Mucosa of descending colon (tissue), 3 donors: ENCODE results near the gene HDAC4. TPM values are rescaled to one million over a fixed set of nuclear protein-coding genes. Genes with fewer than 3 reads are reported as not detected.

Experiments
- ATAC-seq: fragments of 200-7000 bp; cut with Tn5 transposase; one replicate; pipeline ENCODE4 v1.9.1; 2020; ENCODE audit warnings: mild to moderate bottlenecking, moderate library complexity
- DNase-seq, 3 donors: peaks; one replicate each; pipeline ENCODE4 v3.0.0-alpha.2; 2020
- H3K36me3 ChIP-seq: fragments of 200-600 bp; one replicate; pipeline ENCODE4 v1.8.0; 2021; ENCODE audit warnings: low read depth, mild to moderate bottlenecking
- H3K4me1 ChIP-seq: fragments of 200-600 bp; one replicate; pipeline ENCODE4 v1.8.0; 2021; ENCODE audit warnings: low read depth, mild to moderate bottlenecking
- H3K4me3 ChIP-seq: fragments of 200-600 bp; one replicate; pipeline ENCODE4 v1.8.0; 2021; ENCODE audit warnings: mild to moderate bottlenecking
- H3K9me3 ChIP-seq: fragments of 200-600 bp; one replicate; pipeline ENCODE4 v1.8.0; 2021; ENCODE audit warnings: mild to moderate bottlenecking
- intact Hi-C, 2 donors: fragments of 100-400 bp; cut with DNase I in 1 of 2; cut with micrococcal nuclease in 1 of 2; formaldehyde crosslinking; loops; one replicate each; pipeline versions ENCODE4 v1.11.0 to v1.11.1; 2022; cut with DNase I, micrococcal nuclease
- total RNA-seq, 3 donors: library from RNA; stranded (reverse); fragmentation: NEBNext Ultra II Directional in 2 of 3; extraction: Animal tissue kit (Norgen Biotek cat#: 25700) in 2 of 3; gene quantifications; one replicate each; pipeline versions ENCODE4 v1.2.1 to v1.2.4, GENCODE V29; 2021 to 2023
- TF ChIP-seq, protein P1 (sequence below): fragments of 200-600 bp; IDR thresholded peaks from one replicate; pipeline ENCODE4 v1.8.0; 2022; ENCODE audit warnings: antibody characterized with exemption, mild to moderate bottlenecking
- donor health status: DM: no; HTN: no; CAD: no; lungs with moderate emphysema.
- donor health status: DM: no; HTN: no; CAD: no.
- donor health status: DM: no; HTN: yes; CAD: no.

The HDAC4 gene
- total RNA-seq, 3 donors from 2014 or later, result 41.4 to 147 (median 44.0) TPM

GRCh38 chr2:239329972-239330572 lies 70.7 kb downstream of the HDAC4 start:
- Histone ChIP-seq H3K36me3 (no peaks in the 10 kb centered on the region), H3K4me3 (no peak overlapping the region), H3K9me3 (no peaks in the 10 kb centered on the region), H3K4me1 (peaks cover 15% of the 10 kb centered on the region)
- intact Hi-C loops, result no loop called here
- DNase-seq, result no peak
- TF ChIP-seq, protein P1, sequence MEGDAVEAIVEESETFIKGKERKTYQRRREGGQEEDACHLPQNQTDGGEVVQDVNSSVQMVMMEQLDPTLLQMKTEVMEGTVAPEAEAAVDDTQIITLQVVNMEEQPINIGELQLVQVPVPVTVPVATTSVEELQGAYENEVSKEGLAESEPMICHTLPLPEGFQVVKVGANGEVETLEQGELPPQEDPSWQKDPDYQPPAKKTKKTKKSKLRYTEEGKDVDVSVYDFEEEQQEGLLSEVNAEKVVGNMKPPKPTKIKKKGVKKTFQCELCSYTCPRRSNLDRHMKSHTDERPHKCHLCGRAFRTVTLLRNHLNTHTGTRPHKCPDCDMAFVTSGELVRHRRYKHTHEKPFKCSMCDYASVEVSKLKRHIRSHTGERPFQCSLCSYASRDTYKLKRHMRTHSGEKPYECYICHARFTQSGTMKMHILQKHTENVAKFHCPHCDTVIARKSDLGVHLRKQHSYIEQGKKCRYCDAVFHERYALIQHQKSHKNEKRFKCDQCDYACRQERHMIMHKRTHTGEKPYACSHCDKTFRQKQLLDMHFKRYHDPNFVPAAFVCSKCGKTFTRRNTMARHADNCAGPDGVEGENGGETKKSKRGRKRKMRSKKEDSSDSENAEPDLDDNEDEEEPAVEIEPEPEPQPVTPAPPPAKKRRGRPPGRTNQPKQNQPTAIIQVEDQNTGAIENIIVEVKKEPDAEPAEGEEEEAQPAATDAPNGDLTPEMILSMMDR, result no peak
- no peak for ATAC-seq

- no peak for DNase-seq
- TF ChIP-seq, protein P1, result no peak
- H3K4me1 ChIP-seq, result peaks cover 15% of the 10 kb centered on the region
- no peak for ATAC-seq
- H3K4me3 ChIP-seq, result no peak overlapping the region
- intact Hi-C loops, result no loop called here
- no peaks in the 10 kb centered on the region for H3K9me3 ChIP-seq
- H3K36me3 ChIP-seq, result no peaks in the 10 kb centered on the region
Observed at GRCh38 chr2:239329284-239329971, 71.4 kb downstream of the HDAC4 start.

DNA sequence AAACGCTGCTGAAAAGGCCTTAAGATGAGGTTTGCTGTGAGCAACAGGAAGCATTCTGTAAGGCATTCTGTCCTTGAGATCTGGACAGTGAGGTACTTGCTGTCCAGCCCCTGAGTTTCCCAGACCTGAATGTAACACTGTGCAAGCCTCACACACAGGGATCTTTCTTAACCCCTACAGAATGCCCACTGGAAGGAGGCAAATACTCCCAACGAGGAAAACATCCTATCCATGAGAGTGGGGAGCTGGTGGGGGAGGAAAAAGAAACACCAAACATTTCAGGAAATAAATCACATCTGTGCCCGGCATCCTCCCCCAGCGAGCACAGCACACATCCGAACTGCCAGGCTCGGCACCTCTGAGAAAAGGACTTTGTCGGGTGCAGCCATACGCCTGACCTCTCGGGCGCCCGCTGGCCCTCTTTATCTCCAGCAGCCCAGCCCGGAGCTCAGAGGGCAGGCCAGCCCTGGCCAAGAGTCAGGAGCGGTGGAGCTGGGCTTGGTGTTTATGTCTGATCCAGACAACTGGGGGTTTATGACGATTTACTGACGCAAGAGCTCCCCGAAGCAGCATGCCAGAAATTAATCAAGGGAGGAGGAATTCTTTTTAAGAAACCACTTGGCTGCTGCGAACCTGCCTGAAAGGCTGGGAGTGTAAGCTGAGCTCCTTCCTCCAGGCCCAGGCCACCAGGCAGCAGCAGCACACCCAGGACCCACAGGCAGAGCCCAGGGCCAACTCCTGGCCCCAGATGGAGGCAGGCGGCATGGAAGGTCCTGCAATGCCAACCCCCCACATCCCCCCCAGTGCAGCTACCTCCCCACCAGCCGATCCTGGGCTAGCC lies 72.2 kb downstream of the HDAC4 start:
- TF ChIP-seq, protein P1, result no peak
- H3K4me3 ChIP-seq, result no peak overlapping the region
- H3K36me3 ChIP-seq, result no peaks in the 10 kb centered on the region
- intact Hi-C loops, result no loop called here
- peaks cover 16% of the 10 kb centered on the region for H3K4me1 ChIP-seq
- H3K9me3 ChIP-seq, result no peaks in the 10 kb centered on the region
- ATAC-seq (peak; percentile 30), DNase-seq (peak in 1 of 3 donors; percentile 66)

- TF ChIP-seq, protein P1, result no peak
- no peaks in the 10 kb centered on the region for H3K9me3 ChIP-seq
- no peaks in the 10 kb centered on the region for H3K36me3 ChIP-seq
- ATAC-seq (peak; percentile 13), DNase-seq (peak in 1 of 3 donors; percentile 11)
- intact Hi-C loops, result no loop called here
- H3K4me1 ChIP-seq, result peaks cover 24% of the 10 kb centered on the region
- H3K4me3 ChIP-seq, result no peak overlapping the region
Observed at GRCh38 chr2:239327536-239328350, 73.1 kb downstream of the HDAC4 start.
